ENCODE measurements around the gene ABCC10. TPM values are rescaled to one million over a fixed set of nuclear protein-coding genes. Genes with fewer than 3 reads are reported as not detected.
A peak's percentile ranks its signal among the peaks of the same experiment; 100 is the strongest.

ABCC10 gene
- polyA plus RNA-seq, 3 donors: 7.6 to 32.8 (median 10.2) TPM

DNA sequence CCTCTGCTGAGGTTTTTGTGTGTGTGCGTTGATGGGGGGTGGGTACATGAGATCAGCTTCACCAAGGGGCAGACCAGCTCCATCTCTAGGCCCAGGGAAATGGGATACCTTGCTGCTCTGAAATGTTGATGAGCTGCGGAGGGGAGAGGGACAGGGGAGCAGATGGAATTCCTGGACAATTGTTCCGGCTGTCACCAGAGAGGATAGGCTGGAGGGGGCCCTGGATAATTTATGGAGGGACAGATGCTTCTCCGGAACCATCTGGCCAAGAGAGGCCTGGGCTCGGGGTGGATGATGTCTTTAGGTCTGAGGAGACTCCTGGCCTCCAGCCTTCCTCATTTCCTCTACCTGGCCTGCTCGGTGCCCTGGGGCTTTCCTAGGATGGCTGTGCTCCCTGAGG, 48.2 kb downstream of the ABCC10 start:
- no peak for TF ChIP-seq CTCF (IDR thresholded peaks at IDR 0.05)
- Mint-ChIP-seq H3K4me3 (no peak overlapping the region), H3K36me3 (peaks cover 0 to 2% of the 10 kb centered on the region in 2 donors), H3K27me3 (ENCODE audit: low read depth in 3 of 3) (peaks cover 4 to 6% (median 5%) of the 10 kb centered on the region in 3 donors), H3K4me1 (peaks cover 18% of the 10 kb centered on the region), H3K9me3 (peaks cover 0 to 1% (median 0%) of the 10 kb centered on the region in 7 donors), H3K27ac (peak overlapping the region in 2 of 7 donors; percentile 42 to 82)
- intact Hi-C loops (cut with micrococcal nuclease): no loop called here
- Histone ChIP-seq H3K27ac (ENCODE audit: low read depth in 1 of 2, low read length in 2 of 2) (no peak overlapping the region), H3K79me2 (ENCODE audit: insufficient read depth, low read length) (peaks cover 31% of the 10 kb centered on the region), H4K20me1 (ENCODE audit: insufficient read depth, low read length) (no peaks in the 10 kb centered on the region), H3K4me1 (ENCODE audit: control insufficient read depth in 1 of 2, insufficient read depth in 2 of 2, low read length in 2 of 2) (peaks cover 14 to 18% of the 10 kb centered on the region in 2 donors), H3K36me3 (replicated peaks in 1 of 2; ENCODE audit: control insufficient read depth in 1 of 2, insufficient read depth in 2 of 2, low read length in 2 of 2) (no peaks in the 10 kb centered on the region), H3K4me3 (replicated peaks in 1 of 3; ENCODE audit: low read depth in 2 of 3, low read length in 3 of 3) (no peak overlapping the region), H3K4me2 (replicated peaks; ENCODE audit: extremely low read depth, low read length, poor library complexity, severe bottlenecking) (no peak overlapping the region), H3K9me3 (replicated peaks in 1 of 2; ENCODE audit: control insufficient read depth in 1 of 2, insufficient read depth in 1 of 2, low read length in 2 of 2) (no peaks in the 10 kb centered on the region), H3K9ac (ENCODE audit: insufficient read depth, low read length, poor library complexity, severe bottlenecking) (no peak overlapping the region), H2AFZ (ENCODE audit: insufficient read depth, low read depth, low read length, poor library complexity, severe bottlenecking) (no peak overlapping the region), H3K27me3 (ENCODE audit: control insufficient read depth in 2 of 2, insufficient read depth in 2 of 2, low read length in 2 of 2) (no peaks in the 10 kb centered on the region)
- DNase-seq: no peak
- 83% methylated on average over 3 of the region's 6 CpGs for WGBS (ENCODE audit: insufficient coverage)

DNA sequence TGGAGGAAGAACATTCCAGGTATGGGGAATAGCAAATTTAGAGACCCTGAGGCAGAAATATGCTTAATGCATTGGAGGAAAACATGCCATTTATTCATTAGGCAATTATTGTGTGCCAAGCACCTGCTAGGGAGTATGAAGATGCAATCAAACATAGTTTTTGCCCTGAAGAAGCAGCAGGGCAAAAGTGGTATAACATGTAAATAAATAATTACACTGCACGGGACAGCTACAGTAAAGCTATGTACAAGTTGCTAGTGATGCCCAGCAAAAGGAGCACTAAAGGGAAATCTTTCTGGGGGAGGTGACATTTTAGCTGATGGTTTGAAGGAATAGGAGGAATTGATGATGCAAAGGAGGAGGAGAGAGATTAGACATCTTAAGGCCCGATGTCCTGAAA, 49.4 kb downstream of the ABCC10 start:
- no CpG with 5 or more reads among the region's 2 CpGs for WGBS (ENCODE audit: insufficient coverage)
- Mint-ChIP-seq H3K36me3 (peaks cover 3 to 6% of the 10 kb centered on the region in 2 donors), H3K9me3 (no peaks in the 10 kb centered on the region), H3K4me1 (peaks cover 25% of the 10 kb centered on the region), H3K27me3 (ENCODE audit: low read depth in 3 of 3) (peaks cover 1 to 5% (median 2%) of the 10 kb centered on the region in 3 donors), H3K27ac (peak overlapping the region; percentile 92 to 99 (median 97)), H3K4me3 (peak overlapping the region; percentile 88 to 93)
- Histone ChIP-seq H3K9me3 (replicated peaks in 1 of 2; ENCODE audit: control insufficient read depth in 1 of 2, insufficient read depth in 1 of 2, low read length in 2 of 2) (no peaks in the 10 kb centered on the region), H2AFZ (ENCODE audit: insufficient read depth, low read depth, low read length, poor library complexity, severe bottlenecking) (peak overlapping the region; percentile 82), H3K27ac (ENCODE audit: low read depth in 1 of 2, low read length in 2 of 2) (peak overlapping the region in 1 of 2 donors; percentile 96), H3K36me3 (replicated peaks in 1 of 2; ENCODE audit: control insufficient read depth in 1 of 2, insufficient read depth in 2 of 2, low read length in 2 of 2) (no peaks in the 10 kb centered on the region), H3K27me3 (ENCODE audit: control insufficient read depth in 2 of 2, insufficient read depth in 2 of 2, low read length in 2 of 2) (no peaks in the 10 kb centered on the region), H3K79me2 (ENCODE audit: insufficient read depth, low read length) (peaks cover 42% of the 10 kb centered on the region), H3K4me2 (replicated peaks; ENCODE audit: extremely low read depth, low read length, poor library complexity, severe bottlenecking) (peak overlapping the region; percentile 80), H4K20me1 (ENCODE audit: insufficient read depth, low read length) (no peaks in the 10 kb centered on the region), H3K9ac (ENCODE audit: insufficient read depth, low read length, poor library complexity, severe bottlenecking) (peak overlapping the region; percentile 95), H3K4me3 (replicated peaks in 1 of 3; ENCODE audit: low read depth in 2 of 3, low read length in 3 of 3) (peak overlapping the region; percentile 60 to 82 (median 69)), H3K4me1 (ENCODE audit: control insufficient read depth in 1 of 2, insufficient read depth in 2 of 2, low read length in 2 of 2) (peaks cover 14 to 18% of the 10 kb centered on the region in 2 donors)
- no peak for TF ChIP-seq CTCF (IDR thresholded peaks at IDR 0.05)
- DNase-seq: no peak
- intact Hi-C loops (cut with micrococcal nuclease): no loop called here
